ENCODE measurements around the gene GCNT3. TPM values are rescaled to one million over a fixed set of nuclear protein-coding genes. Genes with fewer than 3 reads are reported as not detected.

GCNT3 gene
- total and polyA plus RNA-seq, 2 of the 8 experiments (the other 6 are each of a cell fraction or from before 2014, with no cell fraction given) = not detected

DNA sequence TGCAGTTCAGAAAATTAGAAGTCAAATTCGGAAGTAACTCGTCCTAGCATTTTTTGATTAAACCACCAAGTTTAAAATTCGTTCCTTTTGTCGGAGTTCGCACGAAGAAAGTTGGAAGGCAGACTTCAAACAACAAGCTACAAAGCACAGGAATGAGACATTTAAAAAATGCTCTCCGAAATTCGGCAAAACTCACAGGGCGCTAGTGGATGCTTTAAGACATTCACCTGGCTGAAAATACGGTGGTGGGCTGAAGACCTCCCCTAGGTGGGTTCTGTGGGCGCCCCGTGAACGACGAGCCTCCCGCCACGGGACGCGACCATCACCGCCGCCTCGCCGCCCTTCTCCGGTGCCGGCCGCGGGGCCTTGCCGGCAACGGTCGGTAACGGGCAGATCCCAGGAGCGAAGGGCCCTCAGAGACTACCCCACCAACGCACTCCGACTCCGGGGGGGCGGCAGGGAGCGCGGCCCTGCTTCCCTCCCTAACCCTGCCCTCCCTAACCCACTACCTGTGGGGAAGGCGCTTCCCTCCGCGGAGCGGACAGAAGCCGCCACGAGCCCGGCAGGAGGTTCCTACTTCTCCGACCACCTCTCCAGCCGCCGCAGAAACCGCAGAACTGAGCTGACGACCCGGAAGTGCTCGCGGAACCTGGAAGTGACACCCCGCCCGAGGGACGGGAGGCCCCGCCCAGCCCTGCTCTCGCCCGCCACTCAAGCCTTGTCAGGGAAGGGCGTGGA, 45.5 kb downstream of the GCNT3 start, which contains the start of gene GTF2A2 (continued):
- TF ChIP-seq, protein P1, sequence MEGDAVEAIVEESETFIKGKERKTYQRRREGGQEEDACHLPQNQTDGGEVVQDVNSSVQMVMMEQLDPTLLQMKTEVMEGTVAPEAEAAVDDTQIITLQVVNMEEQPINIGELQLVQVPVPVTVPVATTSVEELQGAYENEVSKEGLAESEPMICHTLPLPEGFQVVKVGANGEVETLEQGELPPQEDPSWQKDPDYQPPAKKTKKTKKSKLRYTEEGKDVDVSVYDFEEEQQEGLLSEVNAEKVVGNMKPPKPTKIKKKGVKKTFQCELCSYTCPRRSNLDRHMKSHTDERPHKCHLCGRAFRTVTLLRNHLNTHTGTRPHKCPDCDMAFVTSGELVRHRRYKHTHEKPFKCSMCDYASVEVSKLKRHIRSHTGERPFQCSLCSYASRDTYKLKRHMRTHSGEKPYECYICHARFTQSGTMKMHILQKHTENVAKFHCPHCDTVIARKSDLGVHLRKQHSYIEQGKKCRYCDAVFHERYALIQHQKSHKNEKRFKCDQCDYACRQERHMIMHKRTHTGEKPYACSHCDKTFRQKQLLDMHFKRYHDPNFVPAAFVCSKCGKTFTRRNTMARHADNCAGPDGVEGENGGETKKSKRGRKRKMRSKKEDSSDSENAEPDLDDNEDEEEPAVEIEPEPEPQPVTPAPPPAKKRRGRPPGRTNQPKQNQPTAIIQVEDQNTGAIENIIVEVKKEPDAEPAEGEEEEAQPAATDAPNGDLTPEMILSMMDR (IDR thresholded peaks at IDR 0.05; ENCODE audit: control extremely low read depth in 1 of 3, insufficient read depth in 1 of 3, low read depth in 1 of 3, low read length in 3 of 3) = no peak
- peak; percentile 83 for TF ChIP-seq TBP (IDR thresholded peaks at IDR 0.05; ENCODE audit: low read depth, low read length)
- TF ChIP-seq GABPA (IDR thresholded peaks at IDR 0.05; ENCODE audit: borderline replicate concordance, insufficient read depth, low read length) = peak; percentile 88
- TF ChIP-seq SP1 (IDR thresholded peaks at IDR 0.05; ENCODE audit: low read depth, low read length) = no peak
- TF ChIP-seq ASH2L (IDR thresholded peaks at IDR 0.05; ENCODE audit: low read length) = peak; percentile 92
- TF ChIP-seq SAP30 (IDR thresholded peaks at IDR 0.05; ENCODE audit: insufficient read depth, insufficient replicate concordance, low read length) = no peak
- no peak for TF ChIP-seq CREB1 (IDR thresholded peaks at IDR 0.05)
- peak; percentile 95 for TF ChIP-seq RBBP5 (IDR thresholded peaks at IDR 0.05; ENCODE audit: borderline replicate concordance, low read depth, low read length)
- TF ChIP-seq SP2 (IDR thresholded peaks at IDR 0.05; ENCODE audit: low read length) = no peak
- TF ChIP-seq E2F6 (IDR thresholded peaks at IDR 0.05) = no peak
- TF ChIP-seq CEBPB (IDR thresholded peaks at IDR 0.05; ENCODE audit: low read depth, low read length) = no peak
- TF ChIP-seq PHF8 (conservative IDR thresholded peaks at IDR 0.05; ENCODE audit: low read depth, low read length) = peak; percentile 93
- no peak for TF ChIP-seq EGR1 (IDR thresholded peaks at IDR 0.05; ENCODE audit: borderline replicate concordance, low read depth, low read length)
- no peak for TF ChIP-seq HDAC2 (IDR thresholded peaks at IDR 0.05; ENCODE audit: borderline replicate concordance in 1 of 2, low read depth in 2 of 2, low read length in 2 of 2)
- no peak for TF ChIP-seq CTBP2 (IDR thresholded peaks at IDR 0.05; ENCODE audit: borderline replicate concordance, insufficient read depth, insufficient read length, low read length)
- TF ChIP-seq SIN3A (conservative IDR thresholded peaks at IDR 0.05 in 1 of 2, IDR thresholded peaks at IDR 0.05 in 1 of 2; ENCODE audit: low read depth in 1 of 2, low read length in 2 of 2) = no peak; a peak in 1 of 4 replicates
- peak; percentile 83 for TF ChIP-seq POLR2AphosphoS5 (IDR thresholded peaks at IDR 0.05; ENCODE audit: low read depth, low read length)
- TF ChIP-seq NANOG (IDR thresholded peaks at IDR 0.05; ENCODE audit: insufficient read depth, low read depth, low read length, poor library complexity, severe bottlenecking) = no peak
- TF ChIP-seq SRF (IDR thresholded peaks at IDR 0.05; ENCODE audit: low read depth, low read length) = no peak
- peak; percentile 94 for TF ChIP-seq KDM4A (IDR thresholded peaks at IDR 0.05; ENCODE audit: low read depth, low read length, severe bottlenecking)
- no peak for TF ChIP-seq SUZ12 (IDR thresholded peaks at IDR 0.05; ENCODE audit: low read length)
